ENCODE measurements around the gene TPP2. TPM values are rescaled to one million over a fixed set of nuclear protein-coding genes. Genes with fewer than 3 reads are reported as not detected.

Gene TPP2
- total RNA-seq, 1 donor from 2014 or later: 37.6 TPM

GRCh38 chr13:102591988-102592781 is 4.6 kb upstream of the TPP2 start:
- Histone ChIP-seq H2AFZ (ENCODE audit: low read depth, low read length) (peak overlapping the region; percentile 79), H3K36me3 (ENCODE audit: insufficient read depth, low read length) (no peaks in the 10 kb centered on the region), H3K9me3 (ENCODE audit: insufficient read depth, low read depth, low read length) (no peaks in the 10 kb centered on the region), H3K4me2 (ENCODE audit: low read length) (peak overlapping the region; percentile 91), H3K9ac (ENCODE audit: low read length) (peak overlapping the region; percentile 76), H3K79me2 (ENCODE audit: insufficient read depth, low read length) (peaks cover 9% of the 10 kb centered on the region), H3K27ac (ENCODE audit: low read depth, low read length) (peak overlapping the region; percentile 32), H4K20me1 (ENCODE audit: insufficient read depth, low read length) (no peaks in the 10 kb centered on the region), H3K4me1 (ENCODE audit: insufficient read depth, low read length) (peaks cover 4% of the 10 kb centered on the region), H3K4me3 (ENCODE audit: insufficient read depth, low read depth, low read length) (peak overlapping the region; percentile 72), H3K27me3 (ENCODE audit: insufficient read depth, low read length) (no peaks in the 10 kb centered on the region)
- H3K27me3 Mint-ChIP-seq (ENCODE audit: low read depth, unreplicated experiment): no peaks in the 10 kb centered on the region
- TF ChIP-seq EZH2 (IDR thresholded peaks at IDR 0.05; ENCODE audit: insufficient read depth, low read length) (no peak), CTCF (IDR thresholded peaks at IDR 0.05; ENCODE audit: insufficient read depth, low read depth, low read length) (peak; percentile 63)
- FAIRE-seq (no peak), DNase-seq (ENCODE audit: low read depth) (peak; percentile 62)
- peak overlapping the region; percentile 96 for H3K4me3 Mint-ChIP-seq (ENCODE audit: unreplicated experiment)
- H3K27ac Mint-ChIP-seq (ENCODE audit: unreplicated experiment): peak overlapping the region; percentile 85
- peaks cover 3% of the 10 kb centered on the region for H3K4me1 Mint-ChIP-seq (ENCODE audit: low read depth, unreplicated experiment)
- no peaks in the 10 kb centered on the region for H3K9me3 Mint-ChIP-seq (ENCODE audit: unreplicated experiment)
- no peaks in the 10 kb centered on the region for H3K36me3 Mint-ChIP-seq (ENCODE audit: low read depth, unreplicated experiment)

GRCh38 chr13:102593466-102593865 is 3.3 kb upstream of the TPP2 start:
- H3K36me3 Mint-ChIP-seq (ENCODE audit: low read depth, unreplicated experiment): no peaks in the 10 kb centered on the region
- no peak for TF ChIP-seq CTCF (IDR thresholded peaks at IDR 0.05; ENCODE audit: insufficient read depth, low read depth, low read length)
- TF ChIP-seq EZH2 (IDR thresholded peaks at IDR 0.05; ENCODE audit: insufficient read depth, low read length): no peak
- Histone ChIP-seq H3K27ac (ENCODE audit: low read depth, low read length) (no peak overlapping the region), H3K9me3 (ENCODE audit: insufficient read depth, low read depth, low read length) (no peaks in the 10 kb centered on the region), H3K4me1 (ENCODE audit: insufficient read depth, low read length) (peaks cover 4% of the 10 kb centered on the region), H3K27me3 (ENCODE audit: insufficient read depth, low read length) (no peaks in the 10 kb centered on the region), H3K4me2 (ENCODE audit: low read length) (no peak overlapping the region), H4K20me1 (ENCODE audit: insufficient read depth, low read length) (peaks cover 11% of the 10 kb centered on the region), H2AFZ (ENCODE audit: low read depth, low read length) (no peak overlapping the region), H3K4me3 (ENCODE audit: insufficient read depth, low read depth, low read length) (no peak overlapping the region), H3K9ac (ENCODE audit: low read length) (no peak overlapping the region), H3K79me2 (ENCODE audit: insufficient read depth, low read length) (peaks cover 22% of the 10 kb centered on the region), H3K36me3 (ENCODE audit: insufficient read depth, low read length) (no peaks in the 10 kb centered on the region)
- H3K9me3 Mint-ChIP-seq (ENCODE audit: unreplicated experiment): no peaks in the 10 kb centered on the region
- no peak overlapping the region for H3K27ac Mint-ChIP-seq (ENCODE audit: unreplicated experiment)
- peaks cover 6% of the 10 kb centered on the region for H3K4me1 Mint-ChIP-seq (ENCODE audit: low read depth, unreplicated experiment)
- FAIRE-seq: no peak
- DNase-seq (ENCODE audit: low read depth): no peak
- no peaks in the 10 kb centered on the region for H3K27me3 Mint-ChIP-seq (ENCODE audit: low read depth, unreplicated experiment)
- H3K4me3 Mint-ChIP-seq (ENCODE audit: unreplicated experiment): no peak overlapping the region

All from astrocyte (in vitro differentiated cells and primary cell).